PFSK-1 (cell line): ENCODE results near the gene RBL2.

Source experiments
- POLR2AphosphoS5 ChIP-seq: IDR thresholded peaks from 2 replicates; pipeline ENCODE4 v1.6.1; 2012; ENCODE audit warnings: low read depth, mild to moderate bottlenecking, control low read depth, low read length, moderate library complexity
- REST ChIP-seq, 2 experiments: IDR thresholded peaks; 2 replicates each; pipeline versions ENCODE4 v1.6.1 to v1.8.0; 2011 to 2012; ENCODE audit warnings: low read depth in 2 of 2, low read length in 2 of 2, control low read depth in 1 of 2, inconsistent platforms in 1 of 2, mild to moderate bottlenecking in 1 of 2, moderate library complexity in 1 of 2; ENCODE audit not compliant: insufficient read depth in 1 of 2
- SIN3A ChIP-seq: IDR thresholded peaks from 2 replicates; pipeline ENCODE4 v1.6.1; 2012; ENCODE audit warnings: mild to moderate bottlenecking, low read length, moderate library complexity, borderline replicate concordance; ENCODE audit not compliant: insufficient read depth
- TAF1 ChIP-seq: IDR thresholded peaks from 2 replicates; pipeline ENCODE4 v1.6.1; 2012; ENCODE audit warnings: low read length, control low read depth, borderline replicate concordance; ENCODE audit not compliant: insufficient read depth

- TF ChIP-seq TAF1: no peak
- no peak for TF ChIP-seq POLR2AphosphoS5
- no peak for TF ChIP-seq SIN3A
- TF ChIP-seq REST (IDR thresholded peaks at IDR 0.05; ENCODE audit: insufficient read depth in 1 of 2, low read depth in 2 of 2, low read length in 2 of 2): no peak
Measured at GRCh38 chr16:53446090-53446489, 11.8 kb downstream of the RBL2 start.
